Gastrocnemius medialis (tissue), 4 donors: ENCODE data around the gene KCND3. TPM values are rescaled to one million over a fixed set of nuclear protein-coding genes. Genes with fewer than 3 reads are reported as not detected.

Experiments
- ATAC-seq, 2 donors: fragments of 150-250 bp; one replicate each; pipeline ENCODE4 v1.9.1; 2016
- DNase-seq, 2 donors: peaks; one replicate each; pipeline ENCODE4 v3.0.0-alpha.2; 2019
- H3K27ac ChIP-seq, 4 donors: fragments of 200-600 bp; sonication (generic); 1 replicate in 1 of 4; 2 replicates in 3 of 4; pipeline ENCODE4 v1.5.1; 2016 to 2018; ENCODE audit warnings: mild to moderate bottlenecking in 2 of 4, moderate library complexity in 1 of 4
- H3K27me3 ChIP-seq, 3 donors: fragments of 200-600 bp; sonication (generic) in 2 of 3; 1 replicate in 1 of 3; 2 replicates in 2 of 3; pipeline versions ENCODE4 v1.5.1 to v1.6.0; 2016 to 2019; ENCODE audit warnings: mild to moderate bottlenecking in 1 of 3, moderate library complexity in 1 of 3
- H3K36me3 ChIP-seq, 2 donors: fragments of 200-600 bp; sonication (generic) in 1 of 2; one replicate each; pipeline ENCODE4 v1.5.1; 2017 to 2018
- H3K4me1 ChIP-seq, 2 donors: fragments of 200-600 bp; sonication (generic) in 1 of 2; one replicate each; pipeline ENCODE4 v1.5.1; 2016 to 2017; ENCODE audit warnings: mild to moderate bottlenecking in 2 of 2
- H3K4me3 ChIP-seq, 4 donors: fragments of 200-600 bp; sonication (generic) in 3 of 4; 1 replicate in 1 of 4; 2 replicates in 3 of 4; pipeline ENCODE4 v1.5.1; 2016 to 2019; ENCODE audit warnings: mild to moderate bottlenecking in 2 of 4
- H3K9me3 ChIP-seq, 3 donors: fragments of 200-600 bp; sonication (generic) in 2 of 3; 1 replicate in 1 of 3; 2 replicates in 2 of 3; pipeline ENCODE4 v1.5.1; 2016 to 2019
- POLR2A ChIP-seq, 2 donors: fragments of 450-650 bp; IDR thresholded peaks; one replicate each; pipeline ENCODE4 v1.6.1; 2017; ENCODE audit warnings: antibody characterized with exemption in 2 of 2, mild to moderate bottlenecking in 2 of 2, moderate library complexity in 2 of 2
- in situ Hi-C, 4 donors: fragments of 200-750 bp; cut with MboI; loops; one replicate each; pipeline versions ENCODE4 v1.15.0 to v1.8.0; 2017; ENCODE audit warnings: low sequenced_read_pairs in 4 of 4
- intact Hi-C: fragments of 100-400 bp; cut with DNase I; formaldehyde crosslinking; loops from one replicate; pipeline ENCODE4 v1.15.1; 2023; ENCODE audit warnings: low total_unique reads
- total RNA-seq, 4 donors: library from RNA; depleted of rRNA; stranded (reverse); fragments of >200 nt; gene quantifications; one replicate each; pipeline versions ENCODE4 v1.1.0 to v1.2.3, GENCODE V29; 2016
- TF ChIP-seq, protein P1 (sequence below), 5 experiments: fragments of 450-650 bp in 3 of 5; fragments of 200-600 bp in 2 of 5; sonication (generic) in 2 of 5; IDR thresholded peaks in 4 of 5; conservative IDR thresholded peaks in 1 of 5; 1 replicate in 4 of 5; 2 replicates in 1 of 5; pipeline ENCODE4 v1.5.1; 2016 to 2019; ENCODE audit warnings: antibody characterized with exemption in 5 of 5, mild to moderate bottlenecking in 3 of 5, moderate library complexity in 3 of 5

KCND3 gene
- total RNA-seq, 4 donors from 2014 or later: 1.2 to 2.6 (median 1.5) TPM

- Histone ChIP-seq H3K27me3 (no peaks in the 10 kb centered on the region), H3K36me3 (no peaks in the 10 kb centered on the region), H3K4me3 (no peak overlapping the region), H3K4me1 (peaks cover 0 to 9% of the 10 kb centered on the region in 2 donors), H3K27ac (no peak overlapping the region), H3K9me3 (no peaks in the 10 kb centered on the region)
- no peak for TF ChIP-seq POLR2A (IDR thresholded peaks at IDR 0.05)
- TF ChIP-seq, protein P1, sequence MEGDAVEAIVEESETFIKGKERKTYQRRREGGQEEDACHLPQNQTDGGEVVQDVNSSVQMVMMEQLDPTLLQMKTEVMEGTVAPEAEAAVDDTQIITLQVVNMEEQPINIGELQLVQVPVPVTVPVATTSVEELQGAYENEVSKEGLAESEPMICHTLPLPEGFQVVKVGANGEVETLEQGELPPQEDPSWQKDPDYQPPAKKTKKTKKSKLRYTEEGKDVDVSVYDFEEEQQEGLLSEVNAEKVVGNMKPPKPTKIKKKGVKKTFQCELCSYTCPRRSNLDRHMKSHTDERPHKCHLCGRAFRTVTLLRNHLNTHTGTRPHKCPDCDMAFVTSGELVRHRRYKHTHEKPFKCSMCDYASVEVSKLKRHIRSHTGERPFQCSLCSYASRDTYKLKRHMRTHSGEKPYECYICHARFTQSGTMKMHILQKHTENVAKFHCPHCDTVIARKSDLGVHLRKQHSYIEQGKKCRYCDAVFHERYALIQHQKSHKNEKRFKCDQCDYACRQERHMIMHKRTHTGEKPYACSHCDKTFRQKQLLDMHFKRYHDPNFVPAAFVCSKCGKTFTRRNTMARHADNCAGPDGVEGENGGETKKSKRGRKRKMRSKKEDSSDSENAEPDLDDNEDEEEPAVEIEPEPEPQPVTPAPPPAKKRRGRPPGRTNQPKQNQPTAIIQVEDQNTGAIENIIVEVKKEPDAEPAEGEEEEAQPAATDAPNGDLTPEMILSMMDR (IDR thresholded peaks at IDR 0.05 in 4 of 5, conservative IDR thresholded peaks at IDR 0.05 in 1 of 5): no peak
- in situ Hi-C loops: no loop called here
- intact Hi-C loops: no loop called here
- no peak for ATAC-seq
- no peak for DNase-seq
Measured at GRCh38 chr1:111870181-111870580, 119.3 kb downstream of the KCND3 start.

DNA sequence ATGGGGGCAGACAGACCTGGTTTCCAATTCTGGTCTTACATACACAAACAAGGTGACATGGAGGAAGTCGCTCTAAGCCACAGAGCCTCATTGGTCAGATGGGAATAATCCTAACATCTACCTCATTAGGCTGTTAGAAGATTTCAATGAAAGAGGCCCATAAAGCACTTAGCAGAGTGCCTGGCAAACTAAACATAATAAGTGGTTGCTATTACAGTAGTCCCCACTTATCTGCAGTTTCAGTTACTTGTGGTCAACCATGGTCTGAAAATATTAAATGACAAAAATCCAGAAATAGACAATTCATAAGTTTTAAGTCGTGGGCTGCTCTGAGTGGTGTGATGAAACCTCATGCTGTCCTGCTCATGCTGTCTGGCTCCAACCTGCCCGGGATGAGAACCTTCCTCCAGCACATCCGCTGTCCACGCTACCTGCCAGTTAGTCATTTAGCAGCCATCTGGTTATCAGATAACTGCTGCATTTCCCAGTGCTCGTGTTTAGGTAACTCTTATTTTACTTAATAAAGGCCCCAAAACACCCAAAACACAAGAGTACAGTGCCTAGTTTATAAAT is 121.5 kb downstream of the KCND3 start:
- TF ChIP-seq POLR2A (IDR thresholded peaks at IDR 0.05): no peak
- TF ChIP-seq, protein P1 (IDR thresholded peaks at IDR 0.05 in 4 of 5, conservative IDR thresholded peaks at IDR 0.05 in 1 of 5): no peak
- no peaks in the 10 kb centered on the region for H3K9me3 ChIP-seq
- ATAC-seq (no peak), DNase-seq (no peak)
- H3K27ac ChIP-seq: no peak overlapping the region
- no peak overlapping the region for H3K4me3 ChIP-seq
- in situ Hi-C loops (no loop called here), intact Hi-C loops (no loop called here)
- H3K4me1 ChIP-seq: no peaks in the 10 kb centered on the region
- H3K36me3 ChIP-seq: no peaks in the 10 kb centered on the region
- H3K27me3 ChIP-seq: no peaks in the 10 kb centered on the region

DNA sequence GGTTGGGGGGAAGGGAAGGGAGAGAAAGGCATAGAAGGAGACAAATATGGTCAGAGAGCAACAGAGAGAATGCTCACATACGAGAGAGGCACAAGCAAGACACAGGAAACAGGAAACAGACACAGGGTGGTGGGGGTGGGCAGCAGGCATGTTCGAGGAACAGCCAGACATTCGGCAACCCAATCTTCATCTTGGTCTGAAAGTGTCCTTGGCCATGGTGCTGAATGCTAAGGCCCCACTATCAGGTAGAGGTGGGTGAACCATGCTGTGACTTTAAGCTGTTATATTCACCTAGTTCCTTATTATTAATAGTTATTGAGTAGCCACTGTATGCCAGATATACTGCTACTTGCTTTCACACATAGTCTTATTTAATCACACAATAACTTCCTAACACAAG is 124.6 kb downstream of the KCND3 start:
- no peak overlapping the region for H3K27ac ChIP-seq
- no peak for DNase-seq
- H3K9me3 ChIP-seq: no peaks in the 10 kb centered on the region
- H3K4me1 ChIP-seq: no peaks in the 10 kb centered on the region
- intact Hi-C loops: no loop called here
- in situ Hi-C loops: no loop called here
- no peak for TF ChIP-seq POLR2A (IDR thresholded peaks at IDR 0.05)
- no peak overlapping the region for H3K4me3 ChIP-seq
- no peaks in the 10 kb centered on the region for H3K36me3 ChIP-seq
- no peaks in the 10 kb centered on the region for H3K27me3 ChIP-seq
- ATAC-seq: no peak

- Histone ChIP-seq H3K9me3 (no peaks in the 10 kb centered on the region), H3K27me3 (no peaks in the 10 kb centered on the region), H3K4me1 (no peaks in the 10 kb centered on the region), H3K4me3 (no peak overlapping the region), H3K27ac (no peak overlapping the region), H3K36me3 (no peaks in the 10 kb centered on the region)
- no peak for TF ChIP-seq POLR2A (IDR thresholded peaks at IDR 0.05)
- TF ChIP-seq, protein P1 (IDR thresholded peaks at IDR 0.05 in 4 of 5, conservative IDR thresholded peaks at IDR 0.05 in 1 of 5): no peak
- DNase-seq (no peak), ATAC-seq (no peak)
- in situ Hi-C loops (no loop called here), intact Hi-C loops (no loop called here)
Measured at GRCh38 chr1:111863401-111863800, 126.1 kb downstream of the KCND3 start.

DNA sequence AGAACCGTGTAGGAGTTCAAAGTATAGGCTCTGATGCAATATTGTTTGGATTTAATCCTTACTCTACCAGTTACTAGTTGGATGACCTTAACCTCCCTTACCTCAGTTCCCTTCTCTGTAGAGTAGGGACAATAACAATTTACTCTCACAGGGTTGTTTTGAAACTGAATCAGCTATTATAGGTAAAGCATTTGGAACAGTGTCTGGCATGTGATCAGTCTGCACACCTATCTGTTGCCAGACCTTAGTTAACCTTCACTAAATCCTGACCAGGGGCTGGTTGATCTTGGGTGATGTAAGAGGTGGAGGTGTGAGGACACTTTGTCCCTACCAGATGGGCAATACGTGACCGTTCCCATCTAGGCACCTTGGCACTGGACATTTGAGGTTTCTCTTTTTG is 126.9 kb downstream of the KCND3 start:
- peak in 1 of 2 donors; percentile 10 for DNase-seq
- Histone ChIP-seq H3K36me3 (no peaks in the 10 kb centered on the region), H3K4me1 (no peaks in the 10 kb centered on the region), H3K9me3 (no peaks in the 10 kb centered on the region), H3K27me3 (no peaks in the 10 kb centered on the region), H3K4me3 (no peak overlapping the region), H3K27ac (no peak overlapping the region)
- intact Hi-C loops (no loop called here), in situ Hi-C loops (no loop called here)
- peak in 1 of 2 donors; percentile 52 for ATAC-seq
- no peak for TF ChIP-seq POLR2A (IDR thresholded peaks at IDR 0.05)
- TF ChIP-seq, protein P1 (IDR thresholded peaks at IDR 0.05 in 4 of 5, conservative IDR thresholded peaks at IDR 0.05 in 1 of 5): no peak
